ENCODE data around the gene PKLR.

The PKLR gene

DNA sequence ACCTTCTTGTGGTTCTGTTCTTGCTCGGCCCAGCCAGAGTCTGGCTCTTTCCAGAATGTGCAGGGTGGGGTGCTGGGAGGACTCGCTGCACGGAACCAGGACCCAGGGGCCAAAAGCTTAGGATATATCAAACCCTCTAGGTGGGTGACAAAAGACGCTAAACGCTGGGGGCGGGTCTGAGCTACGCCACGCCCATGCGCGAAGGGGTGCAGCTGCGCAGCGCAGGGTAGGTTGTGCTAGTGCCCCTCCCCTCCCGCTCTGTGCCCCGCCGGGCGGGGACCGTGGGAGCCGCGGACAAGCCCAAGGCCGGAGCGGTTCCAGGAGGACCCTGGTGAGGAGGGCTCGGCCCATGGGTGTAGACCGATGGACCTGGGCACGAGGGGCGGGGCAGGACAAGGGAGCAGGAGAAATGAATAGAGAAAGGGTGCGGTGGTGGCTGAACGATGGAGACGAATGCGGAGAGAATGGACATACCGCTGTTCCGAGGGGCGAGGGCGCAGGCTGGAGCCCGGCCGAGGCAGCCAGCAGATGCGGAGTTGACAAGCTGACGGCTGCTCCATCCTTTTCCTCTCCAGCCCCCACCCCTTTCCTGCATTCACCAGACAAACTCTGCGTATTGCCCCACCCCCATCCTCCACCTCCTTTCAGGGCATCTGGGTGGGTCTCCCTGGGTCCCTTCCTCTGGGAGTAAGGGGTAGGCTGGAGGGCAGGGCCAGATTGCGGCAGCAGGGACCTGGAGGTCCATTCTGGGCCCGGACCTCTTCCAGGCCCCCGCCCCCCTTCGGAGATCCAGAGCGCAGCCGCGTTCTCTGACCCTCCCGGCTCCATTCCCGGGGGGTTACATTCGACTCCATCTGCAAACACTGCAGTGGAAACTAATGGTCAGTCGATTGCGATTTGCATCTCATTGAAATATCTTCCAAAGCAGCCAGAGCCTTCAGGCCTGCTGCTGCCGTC, 19.7 kb upstream of the PKLR start, which contains the start of gene RUSC1:
Gene RUSC1, plus strand, starts transcription at position 234 of the 957 bp plus-strand sequence. CDS start 880 bp downstream, outside the sequence.
- no peaks in the 10 kb centered on the region for H3K27me3 ChIP-seq (ENCODE audit: control insufficient read depth, low read length)
- peak within 1 kb of the TSS; percentile 46 for H3K4me3 ChIP-seq (ENCODE audit: low read length)
- H3K4me2 ChIP-seq (ENCODE audit: low read length): peak within 1 kb of the TSS; percentile 47
- no peak for TF ChIP-seq EZH2phosphoT487 (IDR thresholded peaks at IDR 0.05; ENCODE audit: borderline replicate concordance, low read length)
- TF ChIP-seq, protein P1, sequence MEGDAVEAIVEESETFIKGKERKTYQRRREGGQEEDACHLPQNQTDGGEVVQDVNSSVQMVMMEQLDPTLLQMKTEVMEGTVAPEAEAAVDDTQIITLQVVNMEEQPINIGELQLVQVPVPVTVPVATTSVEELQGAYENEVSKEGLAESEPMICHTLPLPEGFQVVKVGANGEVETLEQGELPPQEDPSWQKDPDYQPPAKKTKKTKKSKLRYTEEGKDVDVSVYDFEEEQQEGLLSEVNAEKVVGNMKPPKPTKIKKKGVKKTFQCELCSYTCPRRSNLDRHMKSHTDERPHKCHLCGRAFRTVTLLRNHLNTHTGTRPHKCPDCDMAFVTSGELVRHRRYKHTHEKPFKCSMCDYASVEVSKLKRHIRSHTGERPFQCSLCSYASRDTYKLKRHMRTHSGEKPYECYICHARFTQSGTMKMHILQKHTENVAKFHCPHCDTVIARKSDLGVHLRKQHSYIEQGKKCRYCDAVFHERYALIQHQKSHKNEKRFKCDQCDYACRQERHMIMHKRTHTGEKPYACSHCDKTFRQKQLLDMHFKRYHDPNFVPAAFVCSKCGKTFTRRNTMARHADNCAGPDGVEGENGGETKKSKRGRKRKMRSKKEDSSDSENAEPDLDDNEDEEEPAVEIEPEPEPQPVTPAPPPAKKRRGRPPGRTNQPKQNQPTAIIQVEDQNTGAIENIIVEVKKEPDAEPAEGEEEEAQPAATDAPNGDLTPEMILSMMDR (IDR thresholded peaks at IDR 0.05; ENCODE audit: low read depth, low read length, poor library complexity, severe bottlenecking): no peak
- H3K36me3 ChIP-seq (ENCODE audit: control insufficient read depth, low read length): peaks cover 42% of the 10 kb centered on the region
- peaks cover 10% of the 10 kb centered on the region for H3K79me2 ChIP-seq (ENCODE audit: control insufficient read depth, low read length)
- H3K9me3 ChIP-seq (ENCODE audit: control insufficient read depth, insufficient read depth, low read length): no peaks in the 10 kb centered on the region
- H3F3A ChIP-seq (ENCODE audit: control insufficient read depth, insufficient read depth): peaks cover 35% of the 10 kb centered on the region
- H3K4me1 ChIP-seq (ENCODE audit: control insufficient read depth, low read length): peaks cover 44% of the 10 kb centered on the region
- no peaks in the 10 kb centered on the region for H3K9me2 ChIP-seq (replicated peaks; ENCODE audit: control insufficient read depth, low read length)
- H3K27ac ChIP-seq (ENCODE audit: low read depth, low read length): peak within 1 kb of the TSS; percentile 29
- H4K20me1 ChIP-seq (ENCODE audit: control insufficient read depth, insufficient read depth, low read depth, low read length): 0 out of 2 replicates have a peak, but pooled peaks cover 4% of the 10 kb centered on the region

DNA sequence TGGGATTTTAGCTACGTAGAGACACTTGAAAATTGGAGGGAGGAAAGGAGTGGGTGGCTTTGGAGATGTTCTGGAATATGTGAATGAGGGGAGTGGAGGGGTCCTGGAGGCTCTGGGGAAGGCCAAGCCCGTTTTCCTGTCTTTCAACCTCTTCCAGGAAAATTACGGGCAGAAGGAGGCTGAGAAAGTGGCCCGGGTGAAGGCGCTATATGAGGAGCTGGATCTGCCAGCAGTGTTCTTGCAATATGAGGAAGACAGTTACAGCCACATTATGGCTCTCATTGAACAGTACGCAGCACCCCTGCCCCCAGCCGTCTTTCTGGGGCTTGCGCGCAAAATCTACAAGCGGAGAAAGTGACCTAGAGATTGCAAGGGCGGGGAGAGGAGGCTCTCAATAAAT, 19.0 kb upstream of the PKLR start:
- Histone ChIP-seq H3K4me2 (ENCODE audit: low read length) (peak overlapping the region; percentile 47), H3K27me3 (ENCODE audit: control insufficient read depth, low read length) (no peaks in the 10 kb centered on the region), H3K27ac (ENCODE audit: low read depth, low read length) (peak overlapping the region; percentile 29), H3K9me3 (ENCODE audit: control insufficient read depth, insufficient read depth, low read length) (no peaks in the 10 kb centered on the region), H3K4me1 (ENCODE audit: control insufficient read depth, low read length) (peaks cover 37% of the 10 kb centered on the region), H4K20me1 (ENCODE audit: control insufficient read depth, insufficient read depth, low read depth, low read length) (0 out of 2 replicates have a peak, but pooled peaks cover 4% of the 10 kb centered on the region), H3F3A (ENCODE audit: control insufficient read depth, insufficient read depth) (peaks cover 35% of the 10 kb centered on the region), H3K9me2 (replicated peaks; ENCODE audit: control insufficient read depth, low read length) (no peaks in the 10 kb centered on the region), H3K79me2 (ENCODE audit: control insufficient read depth, low read length) (peaks cover 9% of the 10 kb centered on the region), H3K36me3 (ENCODE audit: control insufficient read depth, low read length) (peaks cover 42% of the 10 kb centered on the region), H3K4me3 (ENCODE audit: low read length) (peak overlapping the region; percentile 46)
- TF ChIP-seq EZH2phosphoT487 (IDR thresholded peaks at IDR 0.05; ENCODE audit: borderline replicate concordance, low read length): no peak
- TF ChIP-seq, protein P1 (IDR thresholded peaks at IDR 0.05; ENCODE audit: low read depth, low read length, poor library complexity, severe bottlenecking): no peak

DNA sequence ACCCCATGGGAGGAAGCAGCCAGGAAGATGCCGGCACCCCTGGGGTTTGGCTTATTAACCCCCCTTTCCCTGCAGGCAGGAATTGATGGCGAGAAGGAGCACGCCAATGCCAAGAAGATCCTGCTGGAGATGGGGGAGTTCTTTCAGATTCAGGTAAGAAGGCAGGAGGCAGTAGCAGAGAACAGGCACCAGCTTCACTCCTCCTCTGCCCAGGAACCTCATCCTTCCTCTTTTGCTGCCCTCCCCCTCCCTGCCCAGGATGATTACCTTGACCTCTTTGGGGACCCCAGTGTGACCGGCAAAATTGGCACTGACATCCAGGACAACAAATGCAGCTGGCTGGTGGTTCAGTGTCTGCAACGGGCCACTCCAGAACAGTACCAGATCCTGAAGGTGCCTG, 18.3 kb upstream of the PKLR start:
- no peak for TF ChIP-seq EZH2phosphoT487 (IDR thresholded peaks at IDR 0.05; ENCODE audit: borderline replicate concordance, low read length)
- TF ChIP-seq, protein P1 (IDR thresholded peaks at IDR 0.05; ENCODE audit: low read depth, low read length, poor library complexity, severe bottlenecking): no peak
- no peaks in the 10 kb centered on the region for H3K9me3 ChIP-seq (ENCODE audit: control insufficient read depth, insufficient read depth, low read length)
- 0 out of 2 replicates have a peak, but pooled peaks cover 4% of the 10 kb centered on the region for H4K20me1 ChIP-seq (ENCODE audit: control insufficient read depth, insufficient read depth, low read depth, low read length)
- peaks cover 6% of the 10 kb centered on the region for H3K79me2 ChIP-seq (ENCODE audit: control insufficient read depth, low read length)
- H3K27ac ChIP-seq (ENCODE audit: low read depth, low read length): peak overlapping the region; percentile 29; the same call in 1 of the 2 replicates
- H3K4me2 ChIP-seq (ENCODE audit: low read length): peak overlapping the region; percentile 47
- no peaks in the 10 kb centered on the region for H3K27me3 ChIP-seq (ENCODE audit: control insufficient read depth, low read length)
- H3F3A ChIP-seq (ENCODE audit: control insufficient read depth, insufficient read depth): peaks cover 38% of the 10 kb centered on the region
- H3K9me2 ChIP-seq (replicated peaks; ENCODE audit: control insufficient read depth, low read length): no peaks in the 10 kb centered on the region
- peaks cover 31% of the 10 kb centered on the region for H3K4me1 ChIP-seq (ENCODE audit: control insufficient read depth, low read length)
- no peak overlapping the region for H3K4me3 ChIP-seq (ENCODE audit: low read length)
- peaks cover 49% of the 10 kb centered on the region for H3K36me3 ChIP-seq (ENCODE audit: control insufficient read depth, low read length)

All from DOHH2 (cell line).